Left lung (tissue), 10 donors: ENCODE data around the gene BZW2. TPM values are rescaled to one million over a fixed set of nuclear protein-coding genes. Genes with fewer than 3 reads are reported as not detected.

Source experiments
- ATAC-seq: fragments of 200-7000 bp; cut with Tn5 transposase; one replicate; pipeline ENCODE4 v1.9.1; 2020; ENCODE audit warnings: moderate library complexity
- DNase-seq, 4 donors: peaks; one replicate each; pipeline ENCODE4 v3.0.0-alpha.2; 2013 to 2020
- H3K27ac ChIP-seq, 2 donors: fragments of 200-600 bp; sonication (generic) in 1 of 2; one replicate each; pipeline versions ENCODE4 v1.5.0 to v1.8.0; 2020 to 2021
- H3K27me3 ChIP-seq, 2 donors: fragments of 200-600 bp; sonication (generic) in 1 of 2; one replicate each; pipeline versions ENCODE4 v1.5.0 to v1.8.0; 2020 to 2021
- H3K36me3 ChIP-seq, 2 donors: fragments of 200-600 bp; sonication (generic) in 1 of 2; one replicate each; pipeline versions ENCODE4 v1.5.0 to v1.8.0; 2020 to 2021
- H3K4me1 ChIP-seq, 2 donors: fragments of 200-600 bp; one replicate each; pipeline ENCODE4 v1.8.0; 2021
- H3K4me3 ChIP-seq, 2 donors: fragments of 200-600 bp; sonication (generic) in 1 of 2; one replicate each; pipeline versions ENCODE4 v1.5.0 to v1.8.0; 2020 to 2021; ENCODE audit warnings: mild to moderate bottlenecking in 1 of 2
- H3K9me3 ChIP-seq, 2 donors: fragments of 200-600 bp; sonication (generic) in 1 of 2; one replicate each; pipeline versions ENCODE4 v1.5.0 to v1.8.0; 2020 to 2021
- CTCF ChIP-seq, 2 donors: fragments of 200-600 bp; sonication (generic) in 1 of 2; IDR thresholded peaks; one replicate each; pipeline versions ENCODE4 v1.5.0 to v1.8.0; 2021; ENCODE audit warnings: antibody characterized with exemption in 2 of 2
- intact Hi-C, 2 donors: fragments of 100-400 bp; cut with DNase I; formaldehyde crosslinking; loops; one replicate each; pipeline versions ENCODE4 v1.11.2 to v1.14.2; 2022
- polyA plus RNA-seq, 6 donors: library from polyadenylated mRNA; unstranded; fragments of 120-200 nt; gene quantifications; one replicate each; pipeline ENCODE4 v1.2.1, GENCODE V29; 2013; ENCODE audit not compliant: insufficient read length in 6 of 6
- total RNA-seq, 2 donors: library from RNA; stranded (reverse); fragmentation: NEBNext Ultra II Directional; extraction: Animal tissue kit (Norgen Biotek cat#: 25700); gene quantifications; one replicate each; pipeline ENCODE4 v1.2.1, GENCODE V29; 2021
- donor health status: DM: no; HTN: yes; CAD: no.
- donor health status: DM: no; HTN: no; CAD: no.

Gene BZW2
- total and polyA plus RNA-seq, 8 donors, result 39.7 to 88.9 (median 77.3) TPM

DNA sequence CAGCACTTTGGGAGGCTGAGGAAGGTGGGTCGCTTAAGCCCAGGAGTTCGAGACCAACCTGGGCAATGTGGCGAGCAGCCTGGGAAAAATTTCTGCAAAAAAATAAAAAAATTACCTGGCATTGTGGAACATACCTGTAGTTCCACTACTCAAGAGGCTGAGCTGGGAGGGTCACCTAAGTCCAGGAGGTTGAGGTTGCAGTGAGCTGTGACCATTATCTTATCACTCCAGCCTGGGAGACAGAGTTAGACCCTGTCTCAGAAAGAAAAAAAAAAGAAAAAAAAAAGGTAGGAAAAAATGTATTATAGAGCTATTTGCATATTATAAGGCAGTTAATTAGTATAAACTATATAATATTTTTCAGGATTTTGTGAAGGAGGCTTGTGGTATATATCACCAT, 96.6 kb downstream of the BZW2 start:
- intact Hi-C loops, result no loop called here

DNA sequence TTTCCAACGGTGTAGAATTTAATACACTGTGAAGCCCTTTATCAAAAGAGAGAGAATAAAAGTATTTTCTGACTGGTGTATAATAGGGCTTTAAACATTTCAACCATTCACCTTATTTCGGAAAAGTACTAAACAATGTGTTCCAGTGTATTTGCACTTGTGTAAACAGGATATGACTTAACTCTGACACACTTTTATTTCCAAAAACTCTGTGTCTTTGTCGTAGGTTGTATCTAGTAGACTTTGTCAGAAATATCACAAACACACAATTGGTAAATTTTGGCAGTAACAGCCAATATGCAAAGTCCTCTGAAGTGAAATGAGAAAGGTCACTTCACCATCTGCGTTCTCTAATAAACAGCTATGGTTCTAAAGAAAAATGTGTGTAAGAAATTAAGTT, 97.3 kb downstream of the BZW2 start:
- H3K9me3 ChIP-seq, result no peaks in the 10 kb centered on the region
- H3K4me3 ChIP-seq, result no peak overlapping the region
- TF ChIP-seq CTCF (IDR thresholded peaks at IDR 0.05), result no peak
- peak in 1 of 4 donors; percentile 70 for DNase-seq
- no peaks in the 10 kb centered on the region for H3K36me3 ChIP-seq
- ATAC-seq, result no peak
- no peaks in the 10 kb centered on the region for H3K4me1 ChIP-seq
- intact Hi-C loops, result no loop called here
- H3K27ac ChIP-seq, result peak overlapping the region in 1 of 2 donors; percentile 55
- H3K27me3 ChIP-seq, result no peaks in the 10 kb centered on the region

More for the DNA sequence above, 96.6 kb downstream of the BZW2 start:
- Histone ChIP-seq H3K36me3 (no peaks in the 10 kb centered on the region), H3K9me3 (no peaks in the 10 kb centered on the region), H3K27ac (no peak overlapping the region), H3K27me3 (no peaks in the 10 kb centered on the region), H3K4me3 (no peak overlapping the region), H3K4me1 (no peaks in the 10 kb centered on the region)
- no peak for TF ChIP-seq CTCF (IDR thresholded peaks at IDR 0.05)
- DNase-seq (no peak), ATAC-seq (no peak)

- no peak for TF ChIP-seq CTCF (IDR thresholded peaks at IDR 0.05)
- Histone ChIP-seq H3K4me3 (no peak overlapping the region), H3K36me3 (no peaks in the 10 kb centered on the region), H3K9me3 (no peaks in the 10 kb centered on the region), H3K27ac (peak overlapping the region in 1 of 2 donors; percentile 30), H3K27me3 (no peaks in the 10 kb centered on the region), H3K4me1 (no peaks in the 10 kb centered on the region)
- intact Hi-C loops, result no loop called here
- ATAC-seq (no peak), DNase-seq (no peak)
Observed at GRCh38 chr7:16744518-16745250, 98.7 kb downstream of the BZW2 start.

- DNase-seq, result no peak
- Histone ChIP-seq H3K4me1 (no peaks in the 10 kb centered on the region), H3K27ac (no peak overlapping the region), H3K9me3 (no peaks in the 10 kb centered on the region), H3K27me3 (no peaks in the 10 kb centered on the region), H3K36me3 (no peaks in the 10 kb centered on the region), H3K4me3 (no peak overlapping the region)
- intact Hi-C loops, result no loop called here
- ATAC-seq, result no peak
- TF ChIP-seq CTCF (IDR thresholded peaks at IDR 0.05), result no peak
Observed at GRCh38 chr7:16745645-16746044, 99.7 kb downstream of the BZW2 start.

GRCh38 chr7:16747102-16747501, 101.1 kb downstream of the BZW2 start:
- DNase-seq (peak in 1 of 4 donors; percentile 72), ATAC-seq (no peak)
- TF ChIP-seq CTCF (IDR thresholded peaks at IDR 0.05), result no peak
- H3K4me3 ChIP-seq, result no peak overlapping the region
- intact Hi-C loops, result no loop called here
- no peaks in the 10 kb centered on the region for H3K4me1 ChIP-seq
- H3K9me3 ChIP-seq, result no peaks in the 10 kb centered on the region
- no peak overlapping the region for H3K27ac ChIP-seq
- H3K27me3 ChIP-seq, result no peaks in the 10 kb centered on the region
- no peaks in the 10 kb centered on the region for H3K36me3 ChIP-seq
